ENCODE measurements around the gene MRPL47. TPM values are rescaled to one million over a fixed set of nuclear protein-coding genes. Genes with fewer than 3 reads are reported as not detected.
A peak's percentile ranks its signal among the peaks of the same experiment; 100 is the strongest.

The MRPL47 gene
- total RNA-seq, 1 donor from 2014 or later, result 41.1 TPM

DNA sequence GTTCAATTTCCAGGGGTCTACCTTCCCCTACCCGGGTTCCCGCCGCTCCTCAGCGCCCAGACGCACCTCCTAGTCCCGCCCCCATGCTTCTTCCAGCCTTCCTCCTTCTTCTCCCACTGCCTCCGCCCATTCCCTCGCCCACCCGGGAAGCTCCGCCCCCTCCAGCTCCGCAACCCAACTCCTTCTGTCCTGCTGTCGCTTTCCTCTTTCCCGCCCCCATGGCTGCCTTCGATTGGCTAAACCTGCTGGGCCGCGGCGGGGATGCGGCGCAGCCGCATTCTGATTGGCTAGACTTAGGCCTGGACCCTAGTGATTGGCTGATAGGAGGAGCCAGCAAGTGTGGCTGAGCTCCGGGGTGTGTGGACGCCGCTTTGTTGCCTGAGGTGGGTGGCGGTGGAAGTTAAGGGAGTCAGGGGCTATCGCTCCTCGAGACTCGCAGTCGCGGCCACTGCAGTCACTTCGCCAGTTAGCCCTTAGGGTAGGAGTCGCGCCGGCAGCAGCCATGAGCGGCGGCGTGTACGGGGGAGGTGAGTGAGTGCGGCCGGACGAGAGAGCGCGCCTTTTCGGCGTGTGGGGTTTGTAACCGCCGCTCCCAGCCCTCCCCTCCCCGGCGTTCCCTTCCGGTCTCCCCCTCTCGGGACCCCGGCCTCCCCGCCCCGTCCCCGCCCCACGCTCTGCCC, 41.7 kb downstream of the MRPL47 start, which contains the start of gene ACTL6A:
Gene ACTL6A, plus strand, starts transcription at position 336 of the 680 bp plus-strand sequence. Its CDS starts 167 bp downstream, at position 503.
- Histone ChIP-seq H3K4me3 (peak within 1 kb of the TSS; percentile 78 to 85), H3K9me3 (no peaks in the 10 kb centered on the region), H3K4me1 (peaks cover 0 to 3% of the 10 kb centered on the region in 2 donors), H3K36me3 (no peaks in the 10 kb centered on the region), H3K27me3 (no peaks in the 10 kb centered on the region), H3K27ac (peak within 1 kb of the TSS; percentile 70 to 84)
- TF ChIP-seq, protein P1, sequence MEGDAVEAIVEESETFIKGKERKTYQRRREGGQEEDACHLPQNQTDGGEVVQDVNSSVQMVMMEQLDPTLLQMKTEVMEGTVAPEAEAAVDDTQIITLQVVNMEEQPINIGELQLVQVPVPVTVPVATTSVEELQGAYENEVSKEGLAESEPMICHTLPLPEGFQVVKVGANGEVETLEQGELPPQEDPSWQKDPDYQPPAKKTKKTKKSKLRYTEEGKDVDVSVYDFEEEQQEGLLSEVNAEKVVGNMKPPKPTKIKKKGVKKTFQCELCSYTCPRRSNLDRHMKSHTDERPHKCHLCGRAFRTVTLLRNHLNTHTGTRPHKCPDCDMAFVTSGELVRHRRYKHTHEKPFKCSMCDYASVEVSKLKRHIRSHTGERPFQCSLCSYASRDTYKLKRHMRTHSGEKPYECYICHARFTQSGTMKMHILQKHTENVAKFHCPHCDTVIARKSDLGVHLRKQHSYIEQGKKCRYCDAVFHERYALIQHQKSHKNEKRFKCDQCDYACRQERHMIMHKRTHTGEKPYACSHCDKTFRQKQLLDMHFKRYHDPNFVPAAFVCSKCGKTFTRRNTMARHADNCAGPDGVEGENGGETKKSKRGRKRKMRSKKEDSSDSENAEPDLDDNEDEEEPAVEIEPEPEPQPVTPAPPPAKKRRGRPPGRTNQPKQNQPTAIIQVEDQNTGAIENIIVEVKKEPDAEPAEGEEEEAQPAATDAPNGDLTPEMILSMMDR (IDR thresholded peaks at IDR 0.05), result no peak
- peak; percentile 100 for DNase-seq (ENCODE audit: low spot score in 2 of 2)
- intact Hi-C loops (cut with DNase I), result loop anchor here (1.0 to 2.0 kb wide), 5 partner anchors 42 to 240 kb away; partner anchors contain the start of genes GNB4, MFN1, MRPL47 and NDUFB5

DNA sequence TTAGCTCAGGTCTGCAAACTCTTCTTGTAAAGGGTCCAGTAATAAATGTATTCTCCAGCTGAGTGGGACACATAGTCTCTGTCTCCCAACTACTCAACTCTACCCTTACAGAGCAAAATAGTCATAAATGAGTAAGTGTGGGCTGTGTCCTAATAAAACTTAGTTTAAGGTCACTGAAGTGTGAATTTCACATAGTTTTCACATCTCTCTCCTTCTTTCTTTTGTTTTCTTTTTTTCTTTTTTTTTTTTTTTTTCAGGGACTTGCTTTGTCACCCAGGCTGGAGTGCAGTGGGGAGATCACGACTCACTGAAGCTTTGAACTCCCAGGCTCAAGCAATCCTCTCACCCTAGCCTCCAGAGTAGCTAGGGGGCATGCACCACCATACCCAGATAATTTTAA, 43.6 kb downstream of the MRPL47 start:
- peaks cover 0 to 3% of the 10 kb centered on the region in 2 donors for H3K4me1 ChIP-seq
- H3K27ac ChIP-seq, result no peak overlapping the region
- no peaks in the 10 kb centered on the region for H3K27me3 ChIP-seq
- no peaks in the 10 kb centered on the region for H3K36me3 ChIP-seq
- intact Hi-C loops (cut with DNase I), result no loop called here
- H3K4me3 ChIP-seq, result no peak overlapping the region
- H3K9me3 ChIP-seq, result no peaks in the 10 kb centered on the region
- TF ChIP-seq, protein P1 (IDR thresholded peaks at IDR 0.05), result no peak
- no peak for DNase-seq (ENCODE audit: low spot score in 2 of 2)

DNA sequence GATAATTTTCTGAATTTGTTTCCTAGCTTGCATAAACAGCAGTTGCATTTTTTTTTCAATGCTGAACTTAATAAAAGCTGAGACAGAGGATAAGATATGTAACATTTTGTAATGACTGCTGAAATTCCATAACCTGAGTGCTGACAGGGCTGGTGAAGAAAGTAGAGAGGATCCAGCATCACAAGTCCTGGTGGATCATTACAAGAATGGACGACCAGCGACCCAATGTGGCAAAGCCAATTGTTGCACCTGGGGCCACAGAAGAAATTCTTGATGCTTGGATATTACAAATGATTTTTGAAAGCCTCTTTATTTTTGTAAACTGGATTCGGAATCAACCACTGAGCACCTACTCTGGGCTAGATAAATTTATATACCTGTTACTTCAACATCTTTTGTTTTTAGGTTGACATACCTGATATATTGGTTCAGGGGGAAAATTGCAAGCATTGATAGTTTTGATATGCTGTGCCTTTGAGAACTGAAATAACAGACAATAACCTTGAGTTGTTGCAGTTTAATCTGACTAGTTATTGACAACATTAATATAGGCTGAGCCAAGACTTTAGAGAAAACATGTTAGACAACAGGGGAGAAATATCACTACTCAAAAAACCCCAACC, 45.6 kb downstream of the MRPL47 start:
- TF ChIP-seq, protein P1 (IDR thresholded peaks at IDR 0.05), result peak; percentile 53 to 89 (median 74)
- no peaks in the 10 kb centered on the region for H3K4me1 ChIP-seq
- H3K4me3 ChIP-seq, result no peak overlapping the region
- peak in 1 of 2 donors; percentile 81 for DNase-seq (ENCODE audit: low spot score in 2 of 2)
- no peaks in the 10 kb centered on the region for H3K27me3 ChIP-seq
- intact Hi-C loops (cut with DNase I), result loop anchor here (1.0 kb wide), 1 partner anchor 138 kb away; no protein-coding TSS in a partner anchor
- no peak overlapping the region for H3K27ac ChIP-seq
- no peaks in the 10 kb centered on the region for H3K36me3 ChIP-seq
- H3K9me3 ChIP-seq, result no peaks in the 10 kb centered on the region

DNA sequence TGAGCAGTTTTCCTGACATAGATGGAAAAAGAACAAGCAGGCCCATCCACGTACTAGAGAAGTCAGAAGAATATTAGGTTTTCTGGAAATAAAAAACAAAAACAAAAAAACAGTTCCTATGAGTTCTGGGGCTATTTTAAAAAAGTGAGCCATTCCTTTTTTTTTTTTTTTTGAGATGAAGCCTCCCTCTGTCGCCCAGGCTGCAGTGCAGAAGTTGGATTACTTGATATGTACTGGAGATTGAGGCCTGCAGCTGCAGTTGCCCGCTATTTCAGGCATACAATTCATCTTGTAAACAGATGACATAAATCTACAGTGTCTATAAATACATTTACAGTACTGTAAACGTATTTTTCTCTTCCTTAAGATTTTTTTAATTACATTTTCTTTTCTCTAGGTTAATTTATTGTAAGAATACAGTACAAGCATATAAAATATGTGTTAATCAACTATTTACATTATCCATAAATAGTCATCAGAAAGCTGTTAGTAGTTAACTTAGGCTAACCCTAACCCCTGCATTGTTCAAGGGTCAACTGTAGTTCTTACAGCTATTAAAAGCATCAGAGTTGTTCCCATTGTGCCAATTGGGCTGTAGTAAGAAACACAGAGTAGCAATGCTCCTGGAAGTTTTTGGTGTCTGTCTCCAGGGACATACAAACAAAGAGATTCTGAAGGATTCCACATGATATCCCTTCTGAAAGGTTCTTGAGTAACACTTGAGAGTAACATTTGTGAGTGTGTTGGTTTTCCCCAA, 52.9 kb downstream of the MRPL47 start:
- no peak for DNase-seq (ENCODE audit: low spot score in 2 of 2)
- intact Hi-C loops (cut with DNase I), result no loop called here
- Histone ChIP-seq H3K27ac (no peak overlapping the region), H3K27me3 (no peaks in the 10 kb centered on the region), H3K36me3 (no peaks in the 10 kb centered on the region), H3K9me3 (no peaks in the 10 kb centered on the region), H3K4me1 (no peaks in the 10 kb centered on the region), H3K4me3 (no peak overlapping the region)
- TF ChIP-seq, protein P1 (IDR thresholded peaks at IDR 0.05), result no peak

DNA sequence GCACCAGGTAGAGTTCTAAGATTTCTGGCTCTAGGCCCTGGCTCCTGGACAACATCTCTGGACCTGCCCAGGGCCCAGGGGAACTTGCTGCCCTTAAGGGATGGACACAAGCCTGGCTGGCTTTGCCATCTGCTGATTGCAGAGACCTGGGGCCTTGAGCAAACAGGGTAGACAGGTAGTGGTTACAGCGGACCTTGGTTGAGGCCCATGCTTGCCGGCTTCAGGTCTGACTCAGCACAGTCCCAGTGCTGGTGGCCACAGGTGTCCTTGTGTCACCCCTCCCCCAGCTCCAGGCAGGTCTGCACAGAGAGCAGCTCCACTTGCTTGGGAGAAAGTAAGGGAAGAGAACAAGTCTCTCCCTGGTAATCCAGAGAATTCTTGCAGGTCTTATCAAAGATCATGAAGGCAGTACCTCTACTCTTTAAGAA, 57.6 kb downstream of the MRPL47 start:
- Histone ChIP-seq H3K27me3 (no peaks in the 10 kb centered on the region), H3K4me1 (no peaks in the 10 kb centered on the region), H3K27ac (no peak overlapping the region), H3K4me3 (no peak overlapping the region), H3K9me3 (no peaks in the 10 kb centered on the region), H3K36me3 (no peaks in the 10 kb centered on the region)
- intact Hi-C loops (cut with DNase I), result no loop called here
- DNase-seq (ENCODE audit: low spot score in 2 of 2), result no peak
- TF ChIP-seq, protein P1 (IDR thresholded peaks at IDR 0.05), result no peak
